Measurements from ENCODE around the gene TMIGD3. TPM values are rescaled to one million over a fixed set of nuclear protein-coding genes. Genes with fewer than 3 reads are reported as not detected.

The TMIGD3 gene
- total RNA-seq, 1 experiment from 2014 or later: not detected

DNA sequence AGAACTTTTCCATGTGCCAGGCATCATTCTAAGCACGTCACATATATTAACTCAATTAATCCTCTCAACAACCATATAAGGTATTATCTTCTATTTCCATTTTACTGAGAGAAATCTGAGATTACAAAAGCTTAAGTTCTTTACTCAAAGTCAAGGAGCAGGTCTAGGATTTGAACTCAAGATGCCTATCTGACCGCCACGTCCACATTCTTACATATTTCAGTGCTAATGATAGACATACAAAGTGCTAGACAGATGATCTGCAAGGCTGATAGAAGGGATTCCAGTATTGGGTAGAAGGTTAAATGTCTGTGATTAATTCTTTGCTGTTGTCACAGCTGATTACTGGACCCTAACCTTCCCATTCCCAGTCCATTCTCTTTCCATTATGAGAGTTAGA lies 49.7 kb downstream of the TMIGD3 start:
- intact Hi-C loops (cut with micrococcal nuclease; ENCODE audit: unreplicated experiment) (no loop called here), in situ Hi-C loops (cut with HindIII; ENCODE audit: low pct_unique_long_range_greater_than_20kb, low sequenced_read_pairs) (no loop called here)
- ChIA-PET CTCF (no interaction called here), POLR2A (interaction anchor here (0.5 to 0.9 kb wide), 2 partner anchors 315 to 444 kb away, joined by 4 to 9 read pairs; no protein-coding TSS in a partner anchor)
- Histone ChIP-seq H3K9me3 (ENCODE audit: control insufficient read depth, insufficient read depth, low read depth, low read length) (no peaks in the 10 kb centered on the region), H3K27me3 (ENCODE audit: control insufficient read depth, insufficient read depth, low read length) (no peaks in the 10 kb centered on the region), H3K36me3 (ENCODE audit: control insufficient read depth, insufficient read depth, low read length) (peaks cover 37% of the 10 kb centered on the region), H3K27ac (ENCODE audit: low read length) (no peak overlapping the region), H3K4me1 (ENCODE audit: control insufficient read depth, insufficient read depth, low read length) (peaks cover 11% of the 10 kb centered on the region), H3K4me3 (ENCODE audit: low read depth in 2 of 2, low read length in 2 of 2) (no peak overlapping the region)
- DNase-seq (ENCODE audit: low read depth, low spot score) (no peak), ATAC-seq (no peak)
- TF ChIP-seq POLR2AphosphoS5 (IDR thresholded peaks at IDR 0.05; ENCODE audit: low read depth, low read length) (no peak), CTCF (IDR thresholded peaks at IDR 0.05) (no peak), SIN3A (IDR thresholded peaks at IDR 0.05; ENCODE audit: borderline replicate concordance, insufficient read depth, low read depth, low read length) (no peak), TCF7L2 (IDR thresholded peaks at IDR 0.05; ENCODE audit: low read depth, low read length) (no peak), REST (IDR thresholded peaks at IDR 0.05; ENCODE audit: insufficient read depth in 1 of 2, low read depth in 2 of 2, low read length in 1 of 2) (no peak)
- BruUV-seq (replicated peaks): no TSS peak

- H3K4me1 ChIP-seq (ENCODE audit: control insufficient read depth, insufficient read depth, low read length): peaks cover 14% of the 10 kb centered on the region
- H3K27ac ChIP-seq (ENCODE audit: low read length): no peak overlapping the region
- CTCF ChIA-PET: interaction anchor here (0.6 kb wide), 1 partner anchor 10 kb away, joined by 5 read pairs; no protein-coding TSS in a partner anchor
- no peaks in the 10 kb centered on the region for H3K27me3 ChIP-seq (ENCODE audit: control insufficient read depth, insufficient read depth, low read length)
- no TSS peak for BruUV-seq (replicated peaks)
- in situ Hi-C loops (cut with HindIII; ENCODE audit: low pct_unique_long_range_greater_than_20kb, low sequenced_read_pairs): no loop called here
- no peak for DNase-seq (ENCODE audit: low read depth, low spot score)
- no peak for ATAC-seq
- H3K9me3 ChIP-seq (ENCODE audit: control insufficient read depth, insufficient read depth, low read depth, low read length): no peaks in the 10 kb centered on the region
- intact Hi-C loops (cut with micrococcal nuclease; ENCODE audit: unreplicated experiment): no loop called here
- no peak overlapping the region for H3K4me3 ChIP-seq (ENCODE audit: low read depth in 2 of 2, low read length in 2 of 2)
- H3K36me3 ChIP-seq (ENCODE audit: control insufficient read depth, insufficient read depth, low read length): peaks cover 34% of the 10 kb centered on the region
- POLR2A ChIA-PET: interaction anchor here (0.6 to 0.9 kb wide), 2 partner anchors 24 to 445 kb away, joined by 5 to 9 read pairs; no protein-coding TSS in a partner anchor
- no peak for TF ChIP-seq SIN3A (IDR thresholded peaks at IDR 0.05; ENCODE audit: borderline replicate concordance, insufficient read depth, low read depth, low read length)
- TF ChIP-seq POLR2AphosphoS5 (IDR thresholded peaks at IDR 0.05; ENCODE audit: low read depth, low read length): no peak
- TF ChIP-seq REST (IDR thresholded peaks at IDR 0.05; ENCODE audit: insufficient read depth in 1 of 2, low read depth in 2 of 2, low read length in 1 of 2): no peak
- no peak for TF ChIP-seq TCF7L2 (IDR thresholded peaks at IDR 0.05; ENCODE audit: low read depth, low read length)
- no peak for TF ChIP-seq CTCF (IDR thresholded peaks at IDR 0.05)
These were observed 50.9 kb downstream of the TMIGD3 start for GRCh38 chr1:111452581-111452980.
